Activated naive CD4-positive, alpha-beta T cell treated with anti-CD3 and anti-CD28 coated beads, Interleukin-2, amount 10 ng/mL, durations not matched to agents 5 hours and 36 hours (primary cell): Measurements from ENCODE around the gene GOLT1A. TPM values are rescaled to one million over a fixed set of nuclear protein-coding genes. Genes with fewer than 3 reads are reported as not detected.

Source experiments
- total RNA-seq, 2 experiments: library from RNA; stranded (reverse); gene quantifications; one replicate each; pipeline ENCODE4 v1.2.3, GENCODE V29; 2021

Gene GOLT1A, protein sequence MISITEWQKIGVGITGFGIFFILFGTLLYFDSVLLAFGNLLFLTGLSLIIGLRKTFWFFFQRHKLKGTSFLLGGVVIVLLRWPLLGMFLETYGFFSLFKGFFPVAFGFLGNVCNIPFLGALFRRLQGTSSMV
- total RNA-seq = not detected

GRCh38 chr1:204213668-204214662 is at the start of gene GOLT1A:
GOLT1A (minus strand) TSS chr1:204213988; CDS start chr1:204213906, 82 bp downstream.

GRCh38 chr1:204196068-204196795 is 17.6 kb downstream of the GOLT1A start, which contains the start of gene KISS1:
KISS1 (minus strand) TSS chr1:204196491; CDS start chr1:204192876, 3,615 bp downstream.

DNA sequence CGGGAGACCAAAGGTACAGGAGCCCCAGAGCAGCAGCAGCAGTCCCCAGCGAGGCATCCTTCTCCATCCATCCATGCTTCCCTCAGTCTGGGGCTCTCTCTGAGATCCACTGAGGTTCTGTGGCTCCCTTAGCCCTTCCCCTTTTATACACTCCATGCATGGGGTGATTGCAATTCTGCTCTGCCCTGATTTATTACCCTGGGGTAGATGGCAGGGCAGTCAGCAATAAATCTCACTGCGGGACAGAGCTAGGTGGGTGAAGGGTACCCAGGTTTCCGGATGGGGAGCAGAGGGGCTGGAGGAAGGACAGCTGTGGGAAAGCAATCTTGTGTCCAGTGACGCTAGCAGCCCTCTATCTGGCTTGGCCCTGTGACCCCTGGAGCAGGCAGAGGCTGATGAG is 47.6 kb downstream of the GOLT1A start, which contains the start of gene REN:
REN (minus strand) TSS at position 119 of the 400 bp plus-strand sequence; CDS start at position 75, 44 bp downstream.

DNA sequence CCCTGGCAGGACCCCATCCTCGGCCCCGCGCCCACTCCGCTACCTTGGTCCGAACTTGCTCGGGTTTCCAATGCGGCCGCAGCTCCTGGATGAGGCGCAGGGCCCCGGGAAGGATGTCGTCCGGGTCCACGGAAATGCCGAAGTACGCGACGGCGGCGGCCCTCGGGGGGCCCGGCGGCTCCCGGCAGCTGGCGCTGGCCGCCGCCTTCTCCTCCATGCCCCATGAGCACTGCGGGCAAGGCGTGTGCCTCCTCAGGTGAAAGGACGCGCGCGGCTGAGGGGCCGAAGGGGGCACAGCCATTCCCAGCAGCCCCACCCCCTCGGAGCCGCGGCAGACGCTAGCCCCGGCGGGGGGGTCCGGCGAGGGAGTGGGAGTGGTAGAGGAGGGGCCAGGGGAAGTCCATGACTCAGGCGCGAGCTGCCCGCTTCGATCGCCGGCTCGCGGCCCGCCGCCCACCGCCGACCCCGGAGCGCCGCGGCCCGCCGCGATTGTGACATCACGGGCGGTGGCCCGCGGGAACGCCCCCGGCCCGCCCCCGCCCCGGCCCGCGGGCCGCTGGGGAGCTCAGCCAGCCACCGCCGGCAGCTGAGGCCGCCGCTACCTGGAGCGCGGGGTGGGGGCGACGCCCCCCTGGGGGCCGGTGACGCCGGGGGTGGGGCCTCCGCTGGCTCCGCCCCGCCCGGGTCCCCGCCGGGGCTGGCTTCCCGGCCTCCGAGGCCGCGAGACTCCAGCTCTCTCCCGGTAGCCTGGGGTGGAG is 62.1 kb downstream of the GOLT1A start, which contains the start of gene ETNK2:
ETNK2 (minus strand) TSS at position 493 of the 758 bp plus-strand sequence; CDS start at position 301, 192 bp downstream.

Other genes with a start within 250 kb of the GOLT1A start
- under 1 TPM; 0.48 to 0.50 TPM for gene SOX13, start 140.9 kb downstream of the GOLT1A start, total RNA-seq
- under 1 TPM in 1 of 2 experiments, not detected in 1; 0.23 TPM for gene ETNK2, start 61.9 kb downstream of the GOLT1A start, total RNA-seq
- gene REN, start 47.7 kb downstream of the GOLT1A start, total RNA-seq = not detected
- gene KISS1, start 17.5 kb downstream of the GOLT1A start, total RNA-seq = not detected
- gene PLEKHA6, start 145.9 kb upstream of the GOLT1A start, total RNA-seq = under 1 TPM in 1 of 2 experiments, not detected in 1; 0.03 TPM
- 10 to 100 TPM; 59.5 to 59.9 TPM for gene PPP1R15B, start 197.8 kb upstream of the GOLT1A start, total RNA-seq